GM21576 (cell line): ENCODE data around the gene C10orf71.

Source experiments
- ATAC-seq: cut with Tn5 transposase; IDR thresholded peaks from one replicate; pipeline ENCODE4 v1.9.1; 2021; ENCODE audit warnings: mild to moderate bottlenecking, moderate library complexity; ENCODE audit not compliant: unreplicated experiment

The C10orf71 gene

GRCh38 chr10:49311555-49312236 lies 12.7 kb downstream of the C10orf71 start:
- no peak for ATAC-seq

GRCh38 chr10:49312246-49312869 lies 13.4 kb downstream of the C10orf71 start:
- ATAC-seq = no peak

GRCh38 chr10:49313501-49314070 lies 14.6 kb downstream of the C10orf71 start:
- ATAC-seq = no peak

GRCh38 chr10:49314806-49315205 lies 15.8 kb downstream of the C10orf71 start:
- no peak for ATAC-seq

- ATAC-seq = no peak
Measured at GRCh38 chr10:49318028-49318427, 19.1 kb downstream of the C10orf71 start.

GRCh38 chr10:49318755-49319154 lies 19.8 kb downstream of the C10orf71 start:
- no peak for ATAC-seq

GRCh38 chr10:49319206-49319605 lies 20.2 kb downstream of the C10orf71 start:
- ATAC-seq = no peak

- no peak for ATAC-seq
Measured at GRCh38 chr10:49320191-49320590, 21.2 kb downstream of the C10orf71 start.

- no peak for ATAC-seq
Measured at GRCh38 chr10:49321021-49321420, 22.1 kb downstream of the C10orf71 start.

GRCh38 chr10:49322371-49323170 lies 23.6 kb downstream of the C10orf71 start:
- ATAC-seq = no peak

- no peak for ATAC-seq
Measured at GRCh38 chr10:49323171-49323895, 24.4 kb downstream of the C10orf71 start.

GRCh38 chr10:49323896-49324270 lies 24.9 kb downstream of the C10orf71 start:
- ATAC-seq = no peak

- ATAC-seq = no peak
Measured at GRCh38 chr10:49324711-49325110, 25.7 kb downstream of the C10orf71 start.

GRCh38 chr10:49325131-49325915 lies 26.4 kb downstream of the C10orf71 start:
- no peak for ATAC-seq

GRCh38 chr10:49325916-49326783 lies 27.2 kb downstream of the C10orf71 start:
- ATAC-seq = no peak

- ATAC-seq = no peak
Measured at GRCh38 chr10:49327036-49327813, 28.3 kb downstream of the C10orf71 start.

- ATAC-seq = no peak
Measured at GRCh38 chr10:49328401-49329145, 29.6 kb downstream of the C10orf71 start.

- no peak for ATAC-seq
Measured at GRCh38 chr10:49329146-49329505, 30.2 kb downstream of the C10orf71 start.
